ENCODE measurements around the gene MYO1F. TPM values are rescaled to one million over a fixed set of nuclear protein-coding genes. Genes with fewer than 3 reads are reported as not detected.
A peak's percentile ranks its signal among the peaks of the same experiment; 100 is the strongest.
"Not testable (repeated sequence)": the region's sequence is repeated elsewhere in the genome, so short reads cannot be mapped to it uniquely, and the experiment has no call there.

The MYO1F gene
- total and polyA plus RNA-seq, 5 experiments from 2014 or later, result 4.4 to 65.0 (median 30.1) TPM

GRCh38 chr19:8577741-8578140, 499 bp upstream of the MYO1F start:
- peaks cover 34 to 76% (median 69%) of the 10 kb centered on the region in 4 donors for H3K4me1 Mint-ChIP-seq
- no peaks in the 10 kb centered on the region for H3K27me3 Mint-ChIP-seq
- ATAC-seq (no peak), DNase-seq (no peak)
- POLR2A ChIA-PET, result interaction anchor here (0.6 to 19.3 kb wide), 11 partner anchors 9 to 165 kb away, joined by 3 to 802 read pairs (median 6); partner anchors contain the start of genes MARCHF2, PRAM1 and ZNF414
- H3K4me3 Mint-ChIP-seq, result peak overlapping the region in 7 of 10 donors; percentile 81 to 98 (median 92)
- peak overlapping the region in 3 of 10 donors; percentile 24 to 93 (median 41) for H3K27ac Mint-ChIP-seq
- peaks cover 0 to 3% (median 0%) of the 10 kb centered on the region in 3 donors for H3K36me3 Mint-ChIP-seq
- H3K9me3 Mint-ChIP-seq, result no peaks in the 10 kb centered on the region

GRCh38 chr19:8576273-8576993, 809 bp downstream of the MYO1F start:
- ATAC-seq (peak; percentile 30 to 42), DNase-seq (peak in 2 of 10 donors; percentile 32 to 34)
- no peaks in the 10 kb centered on the region for H3K36me3 Mint-ChIP-seq

GRCh38 chr19:8575467-8575997, 1.7 kb downstream of the MYO1F start:
- peak in 8 of 10 donors; percentile 14 to 77 (median 49) for DNase-seq
- POLR2A ChIA-PET, result interaction anchor here (0.9 to 19.3 kb wide), 10 partner anchors 7 to 185 kb away, joined by 3 to 802 read pairs (median 4); partner anchors contain the start of genes PRAM1, RAB11B and ZNF414
- Mint-ChIP-seq H3K9me3 (no peaks in the 10 kb centered on the region), H3K27me3 (no peaks in the 10 kb centered on the region), H3K27ac (peak overlapping the region; percentile 55 to 97 (median 88)), H3K4me1 (peaks cover 39 to 89% (median 87%) of the 10 kb centered on the region in 4 donors), H3K36me3 (no peaks in the 10 kb centered on the region), H3K4me3 (peak overlapping the region; percentile 81 to 98 (median 92))
- peak; percentile 34 to 44 for ATAC-seq

More at GRCh38 chr19:8576273-8576993, 809 bp downstream of the MYO1F start:
- POLR2A ChIA-PET, result interaction anchor here (0.5 to 19.3 kb wide), 13 partner anchors 8 to 186 kb away, joined by 3 to 802 read pairs (median 4); partner anchors contain the start of genes PRAM1, RAB11B and ZNF414
- H3K4me3 Mint-ChIP-seq, result peak overlapping the region; percentile 81 to 98 (median 92)
- H3K27me3 Mint-ChIP-seq, result no peaks in the 10 kb centered on the region
- H3K4me1 Mint-ChIP-seq, result peaks cover 36 to 87% (median 81%) of the 10 kb centered on the region in 4 donors
- peak overlapping the region; percentile 30 to 97 (median 88) for H3K27ac Mint-ChIP-seq
- no peaks in the 10 kb centered on the region for H3K9me3 Mint-ChIP-seq

GRCh38 chr19:8574619-8574922, 2.7 kb downstream of the MYO1F start:
- peak overlapping the region in 6 of 10 donors; percentile 15 to 97 (median 86) for H3K27ac Mint-ChIP-seq
- peak overlapping the region in 7 of 10 donors; percentile 4 to 98 (median 81) for H3K4me3 Mint-ChIP-seq
- not testable (repeated sequence) for H3K27me3 Mint-ChIP-seq, H3K36me3 Mint-ChIP-seq, ATAC-seq, DNase-seq, H3K9me3 Mint-ChIP-seq
- POLR2A ChIA-PET, result interaction anchor here (0.6 to 19.3 kb wide), 5 partner anchors 35 to 161 kb away, joined by 3 to 802 read pairs (median 4); partner anchors contain the start of genes PRAM1 and ZNF414
- peaks cover 40 to 93% (median 91%) of the 10 kb centered on the region in 4 donors for H3K4me1 Mint-ChIP-seq

GRCh38 chr19:8573316-8573715, 3.9 kb downstream of the MYO1F start:
- no peaks in the 10 kb centered on the region for H3K27me3 Mint-ChIP-seq
- H3K4me1 Mint-ChIP-seq, result peaks cover 42 to 93% (median 91%) of the 10 kb centered on the region in 4 donors
- no peak for ATAC-seq
- no peaks in the 10 kb centered on the region for H3K36me3 Mint-ChIP-seq
- POLR2A ChIA-PET, result interaction anchor here (19.3 kb wide), 1 partner anchor 61 kb away, joined by 802 read pairs; the partner anchor contains the start of genes PRAM1 and ZNF414
- H3K9me3 Mint-ChIP-seq, result no peaks in the 10 kb centered on the region
- DNase-seq, result no peak
- peak overlapping the region in 9 of 10 donors; percentile 16 to 97 (median 88) for H3K27ac Mint-ChIP-seq
- peak overlapping the region in 9 of 10 donors; percentile 2 to 98 (median 66) for H3K4me3 Mint-ChIP-seq

- no peaks in the 10 kb centered on the region for H3K9me3 Mint-ChIP-seq
- ATAC-seq, result peak; percentile 69 to 77
- H3K36me3 Mint-ChIP-seq, result no peaks in the 10 kb centered on the region
- peaks cover 32 to 89% (median 77%) of the 10 kb centered on the region in 4 donors for H3K4me1 Mint-ChIP-seq
- peak in 8 of 10 donors; percentile 26 to 71 (median 62) for DNase-seq
- peak overlapping the region; percentile 71 to 89 (median 84) for H3K4me3 Mint-ChIP-seq
- no peaks in the 10 kb centered on the region for H3K27me3 Mint-ChIP-seq
- peak overlapping the region; percentile 84 to 99 (median 92) for H3K27ac Mint-ChIP-seq
- POLR2A ChIA-PET, result interaction anchor here (0.6 to 19.3 kb wide), 17 partner anchors 8 to 216 kb away, joined by 3 to 802 read pairs (median 5); partner anchors contain the start of genes HNRNPM, MYO1F, PRAM1 and RAB11B
Observed at GRCh38 chr19:8571006-8571411, 6.2 kb downstream of the MYO1F start.

GRCh38 chr19:8569066-8569771, 8.0 kb downstream of the MYO1F start:
- POLR2A ChIA-PET, result interaction anchor here (0.9 to 19.3 kb wide), 5 partner anchors 10 to 57 kb away, joined by 3 to 802 read pairs (median 4); partner anchors contain the start of genes MYO1F, PRAM1 and ZNF414
- Mint-ChIP-seq H3K27ac (peak overlapping the region; percentile 84 to 99 (median 92)), H3K4me3 (peak overlapping the region; percentile 63 to 89 (median 80)), H3K9me3 (no peaks in the 10 kb centered on the region), H3K27me3 (no peaks in the 10 kb centered on the region), H3K4me1 (peaks cover 28 to 89% (median 68%) of the 10 kb centered on the region in 4 donors), H3K36me3 (no peaks in the 10 kb centered on the region)
- DNase-seq (peak in 7 of 10 donors; percentile 27 to 82 (median 50)), ATAC-seq (peak; percentile 69 to 82)

GRCh38 chr19:8567522-8568172, 9.6 kb downstream of the MYO1F start:
- DNase-seq, result no peak
- Mint-ChIP-seq H3K4me3 (peak overlapping the region in 3 of 10 donors; percentile 24 to 37 (median 26)), H3K27ac (peak overlapping the region in 8 of 10 donors; percentile 12 to 97 (median 42)), H3K36me3 (no peaks in the 10 kb centered on the region), H3K27me3 (no peaks in the 10 kb centered on the region), H3K4me1 (peaks cover 21 to 85% (median 56%) of the 10 kb centered on the region in 4 donors), H3K9me3 (no peaks in the 10 kb centered on the region)
- POLR2A ChIA-PET, result interaction anchor here (0.9 to 19.3 kb wide), 4 partner anchors 11 to 56 kb away, joined by 3 to 802 read pairs (median 36); partner anchors contain the start of genes MYO1F, PRAM1 and ZNF414
- no peak for ATAC-seq

GRCh38 chr19:8566855-8567254, 10.4 kb downstream of the MYO1F start:
- no peaks in the 10 kb centered on the region for H3K9me3 Mint-ChIP-seq
- DNase-seq, result no peak
- H3K4me3 Mint-ChIP-seq, result no peak overlapping the region
- ATAC-seq, result no peak
- H3K27me3 Mint-ChIP-seq, result no peaks in the 10 kb centered on the region
- no peaks in the 10 kb centered on the region for H3K36me3 Mint-ChIP-seq
- H3K4me1 Mint-ChIP-seq, result peaks cover 19 to 82% (median 50%) of the 10 kb centered on the region in 4 donors
- POLR2A ChIA-PET, result interaction anchor here (0.9 to 19.3 kb wide), 6 partner anchors 11 to 55 kb away, joined by 3 to 802 read pairs (median 6); partner anchors contain the start of genes MYO1F, PRAM1 and ZNF414
- peak overlapping the region in 4 of 10 donors; percentile 40 to 97 (median 64) for H3K27ac Mint-ChIP-seq

- peak overlapping the region in 1 of 10 donors; percentile 57 for H3K4me3 Mint-ChIP-seq
- not testable (repeated sequence) for H3K36me3 Mint-ChIP-seq
Observed at GRCh38 chr19:8564866-8565265, 12.4 kb downstream of the MYO1F start.

More at GRCh38 chr19:8564866-8565265, 12.4 kb downstream of the MYO1F start:
- H3K9me3 Mint-ChIP-seq, DNase-seq, ATAC-seq, H3K27me3 Mint-ChIP-seq: not testable (repeated sequence)
- POLR2A ChIA-PET, result interaction anchor here (0.6 to 19.3 kb wide), 4 partner anchors 12 to 53 kb away, joined by 3 to 802 read pairs (median 3); partner anchors contain the start of genes PRAM1 and ZNF414
- Mint-ChIP-seq H3K4me1 (peaks cover 22 to 72% (median 41%) of the 10 kb centered on the region in 4 donors), H3K27ac (peak overlapping the region in 5 of 10 donors; percentile 41 to 87 (median 77))
